ENCODE results near the gene SF3A1.
A peak's percentile ranks its signal among the peaks of the same experiment; 100 is the strongest.

The SF3A1 gene

DNA sequence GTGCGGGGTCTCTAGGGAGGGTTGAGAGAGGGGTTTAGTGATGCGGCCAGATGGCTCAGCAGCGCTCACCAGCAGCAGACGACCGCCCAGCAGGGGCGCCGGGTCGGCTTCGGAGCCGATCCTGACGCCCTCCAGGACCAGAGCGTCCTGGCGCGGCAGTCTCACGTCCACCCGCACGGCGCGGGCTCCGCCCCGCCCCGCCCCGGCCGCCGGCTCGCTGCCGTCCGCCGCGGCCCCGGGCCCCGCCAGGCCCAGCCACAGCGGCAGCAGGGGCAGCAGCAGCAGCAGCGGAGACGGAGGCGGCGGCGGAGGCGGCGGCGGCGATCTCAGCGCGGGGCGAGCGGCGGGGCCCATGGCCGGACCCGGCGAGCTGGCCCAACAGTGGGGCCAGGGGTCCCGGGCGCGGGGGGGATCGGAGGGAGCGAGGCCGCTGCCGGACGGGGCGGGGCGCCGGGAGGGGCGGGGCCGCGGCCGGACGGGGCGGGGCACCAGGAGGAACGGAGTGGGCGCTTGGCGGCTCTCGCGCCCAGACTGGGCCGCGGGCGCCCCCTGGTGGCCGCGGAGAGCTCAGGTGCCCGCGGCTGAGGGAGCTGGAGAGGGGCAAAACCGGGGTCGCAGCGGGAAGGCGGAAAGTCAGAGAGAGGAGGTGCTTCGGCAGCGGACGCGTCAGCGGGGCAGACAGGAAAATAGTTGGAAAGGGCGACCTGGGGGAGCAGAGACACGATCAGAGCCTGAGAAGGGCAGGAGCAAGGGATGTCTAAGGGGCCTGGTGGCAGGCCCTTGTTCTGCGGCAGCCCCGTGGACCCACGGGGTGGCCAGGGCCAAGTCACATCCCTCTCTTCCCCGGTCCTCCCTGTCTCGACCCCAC, 30.5 kb upstream of the SF3A1 start, which contains the start of gene RNF215:
RNF215 (minus strand) TSS at position 452 of the 868 bp plus-strand sequence; CDS start at position 354, 98 bp downstream.
- peak; percentile 70 for DNase-seq

- no peak for DNase-seq
These were observed 29.9 kb upstream of the SF3A1 start for GRCh38 chr22:30386608-30386959.

DNA sequence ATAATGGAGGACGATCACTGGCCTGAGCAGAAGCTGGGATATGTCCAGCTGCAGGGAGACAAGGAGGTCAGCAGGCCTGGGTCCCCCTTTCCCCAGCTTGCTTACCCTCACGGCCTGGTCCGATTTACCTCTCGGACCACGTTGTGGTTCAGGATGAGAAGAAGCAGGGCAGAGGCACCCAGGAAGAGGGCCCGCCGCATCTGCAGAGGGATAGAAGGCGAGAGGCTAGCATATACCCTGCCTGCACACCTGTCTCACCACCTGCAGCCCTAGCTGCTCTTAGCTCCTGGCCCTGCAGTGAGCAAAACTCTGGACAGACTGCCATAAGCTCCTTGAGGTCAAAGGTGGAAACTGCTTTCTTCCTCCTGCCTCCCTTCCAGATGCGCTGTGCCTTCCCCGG, 29.2 kb upstream of the SF3A1 start:
- DNase-seq: no peak

DNA sequence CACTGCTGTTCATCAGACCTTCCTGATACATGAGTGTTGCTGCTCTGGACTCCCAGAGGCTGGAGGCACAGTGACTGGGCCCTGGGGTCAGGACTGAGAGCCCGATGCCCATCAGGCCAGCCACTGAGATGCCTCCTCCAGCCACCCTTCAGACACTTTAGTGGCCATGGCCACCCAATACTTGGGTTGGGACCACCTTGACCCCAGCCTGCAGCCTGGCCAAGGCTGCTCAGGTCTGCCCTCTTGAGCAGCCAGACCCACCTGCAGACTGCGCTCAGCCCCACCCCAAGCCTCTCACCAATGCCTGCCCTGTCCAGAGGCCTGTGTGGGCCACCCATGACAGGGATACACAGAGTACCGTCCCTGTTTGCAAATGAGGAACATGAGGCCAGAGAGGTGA, 26.4 kb upstream of the SF3A1 start:
- no peak for DNase-seq

DNA sequence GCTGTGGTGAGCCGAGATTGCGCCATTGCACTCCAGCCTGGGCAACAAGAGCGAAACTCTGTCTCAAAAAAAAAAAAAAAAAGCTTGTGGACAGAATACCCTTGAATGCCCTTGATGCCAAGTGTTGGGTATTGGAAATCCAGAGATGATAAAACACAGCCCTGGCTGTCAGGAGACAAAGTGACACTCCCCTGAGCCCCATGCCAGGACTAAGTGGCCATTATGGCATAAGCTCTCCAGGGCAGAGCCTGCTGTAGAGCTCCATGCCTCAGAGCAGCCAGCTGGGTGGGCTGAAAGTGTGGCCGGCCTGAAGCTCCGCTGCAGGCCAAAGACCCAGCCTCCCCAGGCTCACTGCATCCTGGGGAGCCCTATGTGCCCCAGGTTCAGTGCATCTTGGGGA, 25.6 kb upstream of the SF3A1 start:
- DNase-seq: no peak

GRCh38 chr22:30381264-30381663, 24.6 kb upstream of the SF3A1 start:
- DNase-seq: no peak

DNA sequence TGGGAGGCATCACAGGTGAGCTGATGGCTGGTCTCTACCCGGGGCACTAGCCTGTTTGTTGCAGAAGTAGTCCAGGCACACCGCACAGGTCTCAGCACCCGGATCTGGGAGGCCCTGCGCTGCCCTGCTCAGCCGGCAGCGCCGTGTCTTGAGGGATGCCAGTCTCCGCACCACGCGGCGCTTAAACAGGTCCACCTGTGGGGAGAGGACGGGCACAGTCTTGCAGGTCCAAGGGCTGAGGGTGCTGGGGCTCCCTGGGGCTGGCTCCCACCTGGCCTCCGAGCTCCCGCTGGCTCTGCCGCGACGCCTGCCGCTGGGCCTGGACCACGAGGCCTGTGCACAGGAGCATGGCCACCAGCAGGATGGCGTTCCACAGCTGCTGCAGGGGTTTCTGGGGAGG, 23.3 kb upstream of the SF3A1 start:
- DNase-seq: no peak

DNA sequence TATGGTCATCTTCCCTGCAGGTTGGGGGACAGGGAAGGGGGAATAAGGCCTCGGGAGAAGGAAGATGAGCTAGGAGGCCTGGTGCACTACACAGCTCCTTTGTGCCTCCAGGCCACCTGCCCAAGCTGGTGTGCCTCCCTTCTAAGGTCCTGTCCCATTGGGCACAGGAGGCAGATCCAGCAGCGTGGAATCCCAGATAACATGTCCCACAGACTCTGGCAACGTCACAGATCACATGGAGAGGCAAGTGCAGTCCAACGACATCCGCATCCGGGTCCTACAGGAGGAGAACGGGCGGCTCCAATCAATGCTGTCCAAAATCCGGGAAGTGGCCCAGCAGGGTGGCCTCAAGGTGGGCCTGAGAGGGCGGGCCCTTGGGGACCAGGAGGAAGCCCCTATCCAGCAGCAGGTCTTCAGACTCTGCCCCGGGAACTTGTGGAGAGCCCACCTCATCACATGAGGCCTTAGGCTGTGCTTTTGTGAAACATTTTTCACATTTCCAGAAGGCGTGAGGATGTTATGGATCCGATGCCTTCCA, 18.7 kb upstream of the SF3A1 start:
- no peak for DNase-seq

- DNase-seq: no peak
These were observed 16.9 kb upstream of the SF3A1 start for GRCh38 chr22:30373331-30374325.

GRCh38 chr22:30372915-30373314, 16.2 kb upstream of the SF3A1 start:
- no peak for DNase-seq

GRCh38 chr22:30371981-30372380, 15.3 kb upstream of the SF3A1 start:
- no peak for DNase-seq

DNA sequence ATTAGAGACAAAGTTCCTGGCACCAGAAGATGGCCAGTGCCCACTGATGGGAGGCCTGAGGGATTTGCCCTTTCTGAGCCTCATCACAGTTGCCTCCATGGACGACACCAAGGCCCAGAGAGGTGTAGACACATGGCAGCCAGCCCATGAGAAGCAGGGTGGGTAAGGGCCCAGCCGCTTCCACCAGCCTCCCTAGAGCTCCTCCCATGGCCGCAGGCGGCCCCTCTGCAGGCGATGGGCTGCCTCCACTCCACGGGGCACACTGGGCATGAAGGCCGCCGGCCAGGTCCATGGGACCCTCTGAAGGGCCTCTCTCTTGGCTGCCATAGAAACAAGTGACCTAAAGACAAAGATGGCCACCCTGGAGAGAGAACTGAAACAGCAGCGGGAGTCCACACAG, 14.6 kb upstream of the SF3A1 start:
- no peak for DNase-seq

DNA sequence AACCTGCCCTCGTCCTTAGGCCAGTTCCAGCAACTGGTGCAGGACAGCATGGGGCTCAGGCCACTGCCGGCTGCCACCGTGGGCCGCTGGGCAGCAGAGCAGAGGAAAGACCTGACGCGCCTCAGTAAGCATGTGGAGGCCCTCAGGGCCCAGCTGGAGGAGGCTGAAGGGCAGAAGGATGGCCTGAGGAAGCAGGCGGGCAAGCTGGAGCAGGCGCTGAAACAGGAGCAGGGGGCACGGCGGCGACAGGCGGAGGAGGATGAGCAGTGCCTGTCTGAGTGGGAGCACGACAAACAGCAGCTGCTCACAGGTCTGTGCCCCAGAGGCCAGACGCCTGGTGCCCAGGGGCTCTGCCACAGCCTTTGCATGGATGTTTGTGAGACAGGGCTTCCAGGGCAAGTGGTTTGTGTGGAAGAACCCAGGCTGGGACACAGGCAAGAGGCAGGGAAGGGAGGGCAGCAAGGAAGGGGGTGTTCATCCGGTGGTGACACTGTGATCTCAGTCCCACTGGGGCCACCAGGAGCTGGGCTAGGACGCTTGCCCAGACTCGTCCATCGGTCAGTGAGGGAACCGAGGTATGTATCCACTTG, 14.0 kb upstream of the SF3A1 start:
- no peak for DNase-seq

DNA sequence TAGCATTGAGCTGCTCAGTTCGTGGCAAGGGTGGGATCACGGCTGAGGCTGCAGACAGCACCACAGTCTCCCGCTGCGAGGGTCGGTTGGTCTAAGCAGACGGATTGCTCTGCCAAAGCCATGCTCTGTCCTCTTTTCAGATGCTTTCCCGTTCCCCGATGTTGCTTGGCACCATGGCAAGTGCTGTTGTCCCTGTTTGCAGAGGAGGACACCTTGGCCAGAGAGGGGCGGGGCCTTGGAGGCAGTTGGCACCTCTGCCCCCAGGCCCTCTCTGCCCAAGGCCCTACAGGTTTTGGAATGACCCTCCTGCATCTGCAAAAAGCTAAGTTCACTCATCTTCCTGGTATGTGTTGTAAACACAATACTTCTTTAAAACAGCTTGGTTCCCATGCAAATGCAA, 11.7 kb upstream of the SF3A1 start:
- no peak for DNase-seq

- DNase-seq: no peak
These were observed 9.2 kb upstream of the SF3A1 start for GRCh38 chr22:30365891-30366290.

- no peak for DNase-seq
These were observed 6.1 kb upstream of the SF3A1 start for GRCh38 chr22:30362651-30363281.

GRCh38 chr22:30361916-30362650, 5.4 kb upstream of the SF3A1 start:
- no peak for DNase-seq

DNA sequence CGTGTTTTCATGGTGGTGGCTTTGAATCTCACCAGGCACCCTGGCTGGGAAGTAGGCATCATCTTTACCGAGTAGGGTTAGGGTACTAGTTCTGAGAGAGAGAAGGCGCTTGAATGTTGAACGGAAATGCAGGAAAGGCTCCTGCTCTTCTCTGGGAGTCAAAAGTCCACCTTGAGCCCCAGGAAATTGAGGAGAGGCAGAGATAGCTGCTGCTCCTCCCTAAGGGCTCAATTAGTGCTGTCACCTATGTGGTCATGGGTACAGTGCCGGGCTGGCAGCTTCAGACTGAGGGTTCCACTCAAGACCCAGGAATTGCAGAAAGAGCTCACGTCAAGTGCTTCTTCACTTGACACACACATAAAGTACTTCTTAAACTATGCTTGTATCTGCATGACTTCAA, 1.8 kb upstream of the SF3A1 start:
- DNase-seq: no peak

GRCh38 chr22:30357650-30358215, 1.0 kb upstream of the SF3A1 start:
- no peak for DNase-seq

DNA sequence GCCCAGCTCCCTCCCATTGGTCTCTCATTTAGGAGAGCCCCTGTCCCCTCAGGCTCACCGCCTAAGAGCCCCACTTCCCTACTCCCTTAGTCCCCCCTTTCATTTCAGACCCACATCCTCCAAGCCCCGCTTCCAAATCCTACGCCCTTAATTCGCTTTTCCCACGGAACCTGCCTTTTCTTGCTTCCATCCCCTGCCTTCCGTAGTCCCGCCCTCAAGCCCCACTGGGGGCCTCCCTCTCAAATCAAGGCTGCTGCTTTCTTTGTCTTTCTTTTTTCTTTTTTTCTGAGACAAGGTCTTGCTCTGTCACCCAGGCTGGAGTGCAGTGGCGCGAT, 509 bp upstream of the SF3A1 start:
- peak; percentile 22 for DNase-seq

DNA sequence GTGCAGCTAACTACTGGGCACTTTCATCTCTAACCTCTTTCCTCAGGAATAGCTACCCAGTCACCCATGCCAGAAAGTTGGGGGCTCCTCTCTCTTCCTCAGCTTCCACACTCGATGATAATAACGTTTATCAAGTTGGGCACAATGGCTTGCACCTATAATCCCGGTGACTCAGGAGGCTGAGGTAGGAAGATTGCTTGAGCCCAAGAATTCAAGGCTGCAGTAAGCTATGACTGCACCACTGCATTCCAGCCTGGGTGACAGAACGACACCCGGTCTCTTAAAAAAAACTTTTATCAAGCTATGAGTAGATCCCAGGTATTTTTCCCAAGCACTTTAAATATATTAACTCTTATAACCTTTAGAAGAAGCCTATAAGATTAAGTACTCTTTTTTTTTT, 2.0 kb downstream of the SF3A1 start:
- DNase-seq: no peak

DNA sequence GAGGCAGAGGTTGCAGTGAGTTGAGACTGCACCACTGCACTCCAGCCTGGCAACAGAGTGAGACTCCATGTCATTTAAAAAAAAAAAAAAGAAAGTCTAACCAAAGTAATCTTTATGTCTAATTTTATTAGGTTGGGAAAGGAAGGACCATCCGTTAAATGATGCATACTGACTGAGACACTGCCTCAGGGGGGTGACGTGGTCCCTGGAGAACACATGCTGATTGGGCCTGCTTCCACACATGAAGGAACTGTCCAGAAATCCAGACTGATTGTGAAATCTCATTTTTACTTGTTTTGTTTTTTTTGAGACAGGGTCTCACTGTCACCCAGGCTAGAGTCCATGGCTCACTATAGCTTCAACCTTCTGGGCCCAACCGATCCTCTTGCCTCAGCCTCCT, 5.5 kb downstream of the SF3A1 start:
- DNase-seq: no peak
